H9 (cell line): ENCODE data around the gene CSTF3. TPM values are rescaled to one million over a fixed set of nuclear protein-coding genes. Genes with fewer than 3 reads are reported as not detected.

Experiments used
- DNase-seq: peaks from one replicate; pipeline ENCODE4 v3.0.0-alpha.2; 2017
- H2AFZ ChIP-seq: one replicate; pipeline ENCODE4 v1.6.1; 2013; ENCODE audit warnings: mild to moderate bottlenecking, low read length, control low read depth, moderate library complexity
- H2AK5ac ChIP-seq: 2 replicates; pipeline ENCODE4 v1.6.1; 2013; ENCODE audit warnings: low read length, control low read depth, mixed read lengths; ENCODE audit not compliant: insufficient read length
- H2BK120ac ChIP-seq: one replicate; pipeline ENCODE4 v1.6.1; 2013; ENCODE audit warnings: low read depth, mild to moderate bottlenecking, low read length, control low read depth, inconsistent platforms; ENCODE audit not compliant: poor library complexity, severe bottlenecking
- H2BK12ac ChIP-seq: 2 replicates; pipeline ENCODE4 v1.6.1; 2013; ENCODE audit warnings: low read length, control low read depth, mixed read lengths, low read depth; ENCODE audit not compliant: insufficient read length
- H2BK15ac ChIP-seq: 2 replicates; pipeline ENCODE4 v1.6.1; 2013; ENCODE audit warnings: low read depth, low read length, control low read depth
- H2BK20ac ChIP-seq: one replicate; pipeline ENCODE4 v1.6.1; 2013; ENCODE audit warnings: low read depth, mild to moderate bottlenecking, low read length, control low read depth, inconsistent platforms; ENCODE audit not compliant: poor library complexity, severe bottlenecking
- H2BK5ac ChIP-seq: 2 replicates; pipeline ENCODE4 v1.6.1; 2013; ENCODE audit warnings: low read length, control low read depth, mixed read lengths; ENCODE audit not compliant: insufficient read length
- H3K14ac ChIP-seq: 2 replicates; pipeline ENCODE4 v1.6.1; 2013; ENCODE audit warnings: low read length, control low read depth; ENCODE audit not compliant: insufficient read depth
- H3K18ac ChIP-seq: 2 replicates; pipeline ENCODE4 v1.6.1; 2013; ENCODE audit warnings: low read depth, mild to moderate bottlenecking, mixed read lengths, low read length, control low read depth; ENCODE audit not compliant: insufficient read length
- H3K23ac ChIP-seq: 2 replicates; pipeline ENCODE4 v1.6.1; 2013; ENCODE audit warnings: low read length, control low read depth, mixed read lengths, low read depth; ENCODE audit not compliant: insufficient read length
- H3K23me2 ChIP-seq: 2 replicates; pipeline ENCODE4 v1.6.1; 2013; ENCODE audit warnings: low read depth, mild to moderate bottlenecking, mixed read lengths, low read length, control low read depth; ENCODE audit not compliant: insufficient read length, poor library complexity, severe bottlenecking
- H3K27ac ChIP-seq: 2 replicates; pipeline ENCODE4 v1.5.1; 2013; ENCODE audit warnings: low read length, control low read depth, mixed read lengths, low read depth; ENCODE audit not compliant: insufficient read length
- H3K27me3 ChIP-seq: 2 replicates; pipeline ENCODE4 v1.6.1; 2013; ENCODE audit warnings: low read length, control low read depth, inconsistent platforms; ENCODE audit not compliant: insufficient read depth
- H3K4ac ChIP-seq: 2 replicates; pipeline ENCODE4 v1.6.1; 2013; ENCODE audit warnings: low read depth, mild to moderate bottlenecking, control low read depth, inconsistent platforms, low read length, moderate library complexity
- H3K4me1 ChIP-seq: 2 replicates; pipeline ENCODE4 v1.6.1; 2013; ENCODE audit warnings: low read length, control low read depth, inconsistent platforms; ENCODE audit not compliant: insufficient read depth
- H3K4me2 ChIP-seq: 2 replicates; pipeline ENCODE4 v1.6.1; 2013; ENCODE audit warnings: low read length, control low read depth, mixed read lengths; ENCODE audit not compliant: insufficient read length, insufficient read depth
- H3K56ac ChIP-seq: 2 replicates; pipeline ENCODE4 v1.6.1; 2013; ENCODE audit warnings: low read depth, mild to moderate bottlenecking, mixed read lengths, low read length, control low read depth; ENCODE audit not compliant: insufficient read length
- H3K79me1 ChIP-seq: 2 replicates; pipeline ENCODE4 v1.6.1; 2013; ENCODE audit warnings: low read depth, mild to moderate bottlenecking, moderate library complexity, low read length, control low read depth, inconsistent platforms; ENCODE audit not compliant: insufficient read depth, poor library complexity, severe bottlenecking
- H3K79me2 ChIP-seq: 2 replicates; pipeline ENCODE4 v1.6.1; 2013; ENCODE audit warnings: low read length, control low read depth, inconsistent platforms; ENCODE audit not compliant: insufficient read depth
- H3K9ac ChIP-seq: 2 replicates; pipeline ENCODE4 v1.6.1; 2013; ENCODE audit warnings: low read length, control low read depth, mixed read lengths; ENCODE audit not compliant: insufficient read length; ENCODE audit errors: extremely low read depth
- H3K9me3 ChIP-seq: one replicate; pipeline ENCODE4 v1.6.1; 2013; ENCODE audit warnings: low read depth, low read length, inconsistent platforms; ENCODE audit not compliant: control insufficient read depth
- H3T11ph ChIP-seq: one replicate; pipeline ENCODE4 v1.6.1; 2013; ENCODE audit warnings: mild to moderate bottlenecking, low read length, control low read depth, inconsistent platforms
- H4K20me1 ChIP-seq: one replicate; pipeline ENCODE4 v1.6.1; 2013; ENCODE audit not compliant: control insufficient read depth, insufficient read length, insufficient read depth
- H4K5ac ChIP-seq: 2 replicates; pipeline ENCODE4 v1.6.1; 2013; ENCODE audit warnings: low read depth, mild to moderate bottlenecking, mixed read lengths, low read length, control low read depth; ENCODE audit not compliant: insufficient read length
- H4K8ac ChIP-seq: replicated peaks from 2 replicates; pipeline ENCODE4 v1.6.1; 2013; ENCODE audit warnings: low read length, control low read depth, mixed read lengths, low read depth; ENCODE audit not compliant: insufficient read length
- H4K91ac ChIP-seq: 2 replicates; pipeline ENCODE4 v1.6.1; 2013; ENCODE audit warnings: low read depth, mild to moderate bottlenecking, moderate library complexity, mixed read lengths, low read length, control low read depth; ENCODE audit not compliant: insufficient read length
- H3K27ac Mint-ChIP-seq, 3 experiments: 2 replicates in 2 of 3; 3 replicates in 1 of 3; pipeline ENCODE4 v1.8.0; 2020 to 2021; ENCODE audit warnings: mixed read lengths in 3 of 3, mild to moderate bottlenecking in 1 of 3, moderate library complexity in 1 of 3
- H3K27me3 Mint-ChIP-seq: 2 replicates; pipeline ENCODE4 v1.8.0; 2021; ENCODE audit warnings: low read depth, mild to moderate bottlenecking, moderate library complexity, mixed read lengths
- H3K36me3 Mint-ChIP-seq, 3 experiments: 2 replicates in 2 of 3; 3 replicates in 1 of 3; pipeline ENCODE4 v1.8.0; 2020 to 2021; ENCODE audit warnings: low read depth in 3 of 3, mixed read lengths in 3 of 3; ENCODE audit not compliant: insufficient read depth in 1 of 3
- H3K4me1 Mint-ChIP-seq, 2 experiments: 2 replicates each; pipeline ENCODE4 v1.8.0; 2020; ENCODE audit warnings: mixed read lengths in 2 of 2
- H3K4me3 Mint-ChIP-seq, 2 experiments: 2 replicates in 1 of 2; 3 replicates in 1 of 2; pipeline ENCODE4 v1.8.0; 2020 to 2021; ENCODE audit warnings: mild to moderate bottlenecking in 2 of 2, mixed read lengths in 2 of 2, moderate library complexity in 1 of 2
- H3K9me3 Mint-ChIP-seq, 2 experiments: 2 replicates in 1 of 2; 3 replicates in 1 of 2; pipeline ENCODE4 v1.8.0; 2020; ENCODE audit warnings: mild to moderate bottlenecking in 2 of 2, mixed read lengths in 2 of 2, moderate library complexity in 1 of 2
- CTCF ChIP-seq: fragments of 200-600 bp; sonication (generic); conservative IDR thresholded peaks from 3 replicates; pipeline ENCODE4 v1.8.0; 2021; ENCODE audit warnings: antibody characterized with exemption, mild to moderate bottlenecking
- WGBS: extraction: QIAGEN DNeasy Blood & Tissue Kit; methylation state at CpG from one replicate; pipeline ENCODE4 v1.1.7; 2013; ENCODE audit warnings: missing lambda C conversion rate, low lambda C conversion rate, mixed read lengths; ENCODE audit not compliant: insufficient read length; ENCODE audit errors: extremely low coverage; 5-methylcytosine and 5-hydroxymethylcytosine counted together
- total RNA-seq: library from RNA; stranded (reverse); gene quantifications from 2 replicates; pipeline ENCODE4 v1.2.1, GENCODE V29; 2021

The CSTF3 gene
- total RNA-seq, 1 experiment from 2014 or later: 41.5 TPM

- no peaks in the 10 kb centered on the region for H3K27me3 ChIP-seq
These were observed 94.0 kb downstream of the CSTF3 start for GRCh38 chr11:33067294-33067693.

More at GRCh38 chr11:33067294-33067693, 94.0 kb downstream of the CSTF3 start:
- Histone ChIP-seq H3K4ac (no peak overlapping the region), H3K4me2 (no peak overlapping the region), H2BK15ac (no peak overlapping the region), H2BK20ac (no peak overlapping the region), H3K79me1 (no peaks in the 10 kb centered on the region), H3K27ac (no peak overlapping the region), H3K23ac (no peak overlapping the region), H4K5ac (no peak overlapping the region), H3K4me1 (no peaks in the 10 kb centered on the region), H3K23me2 (no peaks in the 10 kb centered on the region), H3K56ac (no peak overlapping the region), H4K91ac (no peak overlapping the region), H3K14ac (no peak overlapping the region), H3K9ac (no peak overlapping the region), H2AFZ (no peak overlapping the region), H2BK12ac (no peak overlapping the region), H2BK5ac (no peak overlapping the region), H2AK5ac (no peak overlapping the region), H2BK120ac (no peak overlapping the region), H4K20me1 (no peaks in the 10 kb centered on the region), H4K8ac (no peak overlapping the region), H3T11ph (no peak overlapping the region), H3K18ac (no peak overlapping the region), H3K9me3 (no peaks in the 10 kb centered on the region), H3K79me2 (no peaks in the 10 kb centered on the region)
- H3K4me1 Mint-ChIP-seq: peaks cover 14 to 24% of the 10 kb centered on the region in 2 experiments
- H3K27me3 Mint-ChIP-seq: no peaks in the 10 kb centered on the region
- no peaks in the 10 kb centered on the region for H3K9me3 Mint-ChIP-seq
- no peak overlapping the region for H3K4me3 Mint-ChIP-seq
- no peak for TF ChIP-seq CTCF
- peaks cover 21 to 57% (median 50%) of the 10 kb centered on the region in 3 experiments; a peak in 6 of 7 replicates for H3K36me3 Mint-ChIP-seq
- H3K27ac Mint-ChIP-seq: no peak overlapping the region; a peak in 1 of 7 replicates
- no CpG with 5 or more reads among the region's 3 CpGs for WGBS
- DNase-seq: no peak
